Prostate gland (tissue), 2 donors: Measurements from ENCODE around the gene PIGC.

Source experiments
- CTCF ChIP-seq, 4 experiments: fragments of 200-600 bp in 2 of 4; fragments of 450-650 bp in 2 of 4; sonication (generic) in 2 of 4; IDR thresholded peaks; 1 replicate in 3 of 4; 2 replicates in 1 of 4; pipeline ENCODE4 v1.5.1; 2016 to 2019; ENCODE audit warnings: antibody characterized with exemption in 4 of 4, mild to moderate bottlenecking in 2 of 4, moderate library complexity in 2 of 4
- POLR2A ChIP-seq: fragments of 450-650 bp; IDR thresholded peaks from one replicate; pipeline ENCODE4 v1.6.1; 2016; ENCODE audit warnings: antibody characterized with exemption, mild to moderate bottlenecking
- POLR2AphosphoS5 ChIP-seq: sonication (generic); formaldehyde crosslinking; IDR thresholded peaks from one replicate; pipeline ENCODE4 v1.6.1; 2017; ENCODE audit warnings: antibody characterized with exemption

- TF ChIP-seq CTCF (IDR thresholded peaks at IDR 0.05) = no peak
- no peak for TF ChIP-seq POLR2A
- TF ChIP-seq POLR2AphosphoS5 = no peak
Observed at GRCh38 chr1:172442404-172442803, 1.5 kb downstream of the PIGC start.
